Keratinocyte (primary cell): ENCODE results near the gene FSD1. TPM values are rescaled to one million over a fixed set of nuclear protein-coding genes. Genes with fewer than 3 reads are reported as not detected.
A peak's percentile ranks its signal among the peaks of the same experiment; 100 is the strongest.

Experiments
- DNase-seq: peaks from one replicate; pipeline ENCODE4 v3.0.0-alpha.2; 2011; ENCODE audit warnings: low read depth, missing footprints, low spot score
- FAIRE-seq: peaks from 2 replicates; lab custom pipeline; 2011; peaks lifted over from hg19 to GRCh38; lab: Jason Lieb, UNC
- H2AFZ ChIP-seq: 2 replicates; pipeline ENCODE4 v1.6.0; 2012; ENCODE audit warnings: low read length, control low read depth, inconsistent platforms; ENCODE audit not compliant: control insufficient read depth
- H3K27ac ChIP-seq: 2 replicates; pipeline ENCODE4 v1.5.1; 2011; ENCODE audit warnings: low read length; ENCODE audit not compliant: control insufficient read depth, insufficient read depth
- H3K27me3 ChIP-seq: 3 replicates; pipeline ENCODE4 v1.6.0; 2011; ENCODE audit warnings: low read length; ENCODE audit not compliant: control insufficient read depth, insufficient read depth; ENCODE audit errors: extremely low read depth
- H3K36me3 ChIP-seq, 2 experiments: 2 replicates in 1 of 2; 3 replicates in 1 of 2; pipeline ENCODE4 v1.5.1; 2011; ENCODE audit warnings: low read length in 2 of 2, mild to moderate bottlenecking in 1 of 2; ENCODE audit not compliant: control insufficient read depth in 2 of 2, insufficient read depth in 2 of 2; ENCODE audit errors: extremely low read depth in 1 of 2
- H3K4me1 ChIP-seq: 3 replicates; pipeline ENCODE4 v1.5.1; 2011; ENCODE audit warnings: low read length; ENCODE audit not compliant: control insufficient read depth, insufficient read depth; ENCODE audit errors: extremely low read depth
- H3K4me2 ChIP-seq: 3 replicates; pipeline ENCODE4 v1.6.0; 2011; ENCODE audit warnings: low read depth, low read length; ENCODE audit not compliant: control insufficient read depth, insufficient read depth; ENCODE audit errors: extremely low read depth
- H3K4me3 ChIP-seq, 3 experiments: fragments of 200-600 bp in 1 of 3; sonication (generic) in 1 of 3; 2 replicates in 2 of 3; 3 replicates in 1 of 3; pipeline ENCODE4 v1.5.1; 2011 to 2016; ENCODE audit warnings: low read length in 3 of 3, mild to moderate bottlenecking in 3 of 3, control low read depth in 2 of 3, inconsistent platforms in 1 of 3, low read depth in 1 of 3, mixed read lengths in 1 of 3, mixed run types in 1 of 3, moderate library complexity in 1 of 3; ENCODE audit not compliant: control insufficient read depth in 2 of 3, insufficient read depth in 2 of 3; ENCODE audit errors: extremely low read depth in 1 of 3
- H3K79me2 ChIP-seq: 2 replicates; pipeline ENCODE4 v1.6.0; 2012; ENCODE audit warnings: low read length; ENCODE audit not compliant: control insufficient read depth, insufficient read depth
- H3K9ac ChIP-seq: 3 replicates; pipeline ENCODE4 v1.6.0; 2011; ENCODE audit warnings: low read length; ENCODE audit not compliant: control insufficient read depth, insufficient read depth; ENCODE audit errors: extremely low read depth
- H3K9me1 ChIP-seq: 3 replicates; pipeline ENCODE4 v1.6.0; 2011; ENCODE audit warnings: low read length; ENCODE audit not compliant: control insufficient read depth, insufficient read depth; ENCODE audit errors: extremely low read depth
- H3K9me3 ChIP-seq: 2 replicates; pipeline ENCODE4 v1.5.1; 2012; ENCODE audit warnings: low read depth, low read length; ENCODE audit not compliant: control insufficient read depth
- H4K20me1 ChIP-seq: 3 replicates; pipeline ENCODE4 v1.6.0; 2011; ENCODE audit warnings: low read length; ENCODE audit not compliant: control insufficient read depth, insufficient read depth; ENCODE audit errors: extremely low read depth
- CTCF ChIP-seq, 3 experiments: IDR thresholded peaks in 1 of 3; conservative IDR thresholded peaks in 1 of 3; optimal IDR thresholded peaks in 1 of 3; 2 replicates in 2 of 3; 3 replicates in 1 of 3; pipeline versions ENCODE3 to v1.5.1; 2011; ENCODE audit warnings: low read length in 3 of 3, mild to moderate bottlenecking in 3 of 3, moderate library complexity in 2 of 3, control low read depth in 1 of 3, inconsistent platforms in 1 of 3; ENCODE audit not compliant: insufficient read depth in 2 of 3; ENCODE audit errors: extremely low read depth in 1 of 3
- EZH2 ChIP-seq: IDR thresholded peaks from one replicate; pipeline ENCODE4 v1.6.1; 2012; ENCODE audit warnings: inconsistent platforms, mild to moderate bottlenecking, low read length, moderate library complexity
- dilution Hi-C: fragments of 300-500 bp; cut with MboI; formaldehyde crosslinking; loops from one replicate; pipeline ENCODE4 v1.7.0; 2020; ENCODE audit warnings: low sequenced_read_pairs; ENCODE audit not compliant: extremely low pct_ligation_motif_present
- polyA plus RNA-seq, 5 experiments: library from polyadenylated mRNA; depleted of rRNA in 3 of 5; stranded (reverse) in 3 of 5; stranded (forward) in 1 of 5; unstranded in 1 of 5; fragments of >200 nt; gene quantifications; 1 replicate in 1 of 5; 2 replicates in 3 of 5; 3 replicates in 1 of 5; pipeline versions ENCODE4 v1.2.1 to v1.2.3, GENCODE V29; 2011 to 2012; ENCODE audit warnings: missing spikeins in 2 of 5, low read depth in 1 of 5, low replicate concordance in 1 of 5

The FSD1 gene
- polyA plus RNA-seq, 1 donor (not counting 4 experiments of a cell fraction or from before 2014, with no cell fraction given): 0.49 TPM

DNA sequence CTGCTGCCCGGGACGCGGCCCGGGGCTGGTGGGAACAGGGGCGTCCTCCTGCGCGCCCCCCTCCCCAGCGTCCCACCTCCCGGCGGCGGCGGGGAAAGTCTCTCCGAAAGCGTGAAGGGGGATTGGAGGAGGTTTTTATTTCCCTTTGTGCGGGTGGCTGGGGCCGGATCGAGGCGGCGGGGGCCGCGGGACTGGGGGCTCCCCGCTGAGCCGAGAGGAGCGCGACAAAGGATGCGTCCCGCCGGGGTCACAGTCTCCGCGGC is 25.2 kb upstream of the FSD1 start:
- no peak for FAIRE-seq
- dilution Hi-C loops: no loop called here

GRCh38 chr19:4279530-4280422 is 24.6 kb upstream of the FSD1 start:
- no peaks in the 10 kb centered on the region for H3K36me3 ChIP-seq
- peaks cover 41% of the 10 kb centered on the region for H3K27me3 ChIP-seq
- DNase-seq (no peak), FAIRE-seq (no peak)
- TF ChIP-seq CTCF (optimal IDR thresholded peaks at IDR 0.05 in 1 of 3, IDR thresholded peaks at IDR 0.05 in 1 of 3, conservative IDR thresholded peaks at IDR 0.05 in 1 of 3; ENCODE audit: extremely low read depth in 1 of 3, insufficient read depth in 2 of 3, low read length in 3 of 3) (no peak), EZH2 (peak; percentile 91)
- dilution Hi-C loops: no loop called here
- H4K20me1 ChIP-seq: no peaks in the 10 kb centered on the region
- H3K9me1 ChIP-seq: no peaks in the 10 kb centered on the region
- no peaks in the 10 kb centered on the region for H3K4me1 ChIP-seq
- no peaks in the 10 kb centered on the region for H3K9me3 ChIP-seq
- H3K4me2 ChIP-seq: no peak overlapping the region
- H3K9ac ChIP-seq: no peak overlapping the region
- no peaks in the 10 kb centered on the region for H3K79me2 ChIP-seq
- H3K27ac ChIP-seq: no peak overlapping the region
- H3K4me3 ChIP-seq: no peak overlapping the region
- no peak overlapping the region for H2AFZ ChIP-seq

More for the DNA sequence above, 25.2 kb upstream of the FSD1 start:
- Histone ChIP-seq H4K20me1 (no peaks in the 10 kb centered on the region), H3K36me3 (no peaks in the 10 kb centered on the region), H3K27ac (no peak overlapping the region), H3K27me3 (peaks cover 35% of the 10 kb centered on the region), H3K79me2 (no peaks in the 10 kb centered on the region), H3K4me2 (no peak overlapping the region), H3K4me1 (no peaks in the 10 kb centered on the region), H3K9me3 (no peaks in the 10 kb centered on the region), H3K4me3 (no peak overlapping the region), H3K9me1 (no peaks in the 10 kb centered on the region), H2AFZ (no peak overlapping the region), H3K9ac (no peak overlapping the region)
- DNase-seq: no peak
- TF ChIP-seq EZH2: no peak
- no peak for TF ChIP-seq CTCF (optimal IDR thresholded peaks at IDR 0.05 in 1 of 3, IDR thresholded peaks at IDR 0.05 in 1 of 3, conservative IDR thresholded peaks at IDR 0.05 in 1 of 3; ENCODE audit: extremely low read depth in 1 of 3, insufficient read depth in 2 of 3, low read length in 3 of 3)
